ENCODE results near the gene WWTR1.

Gene WWTR1

GRCh38 chr3:149563114-149563513 lies 94.7 kb downstream of the WWTR1 start:
- DNase-seq: no peak

- no peak for DNase-seq
Measured at GRCh38 chr3:149560617-149561016, 97.2 kb downstream of the WWTR1 start.

- DNase-seq: no peak
Measured at GRCh38 chr3:149560001-149560400, 97.8 kb downstream of the WWTR1 start.

- no peak for DNase-seq
Measured at GRCh38 chr3:149559525-149559924, 98.3 kb downstream of the WWTR1 start.

- DNase-seq: no peak
Measured at GRCh38 chr3:149555927-149556326, 101.9 kb downstream of the WWTR1 start.

GRCh38 chr3:149554826-149555225 lies 103.0 kb downstream of the WWTR1 start:
- DNase-seq: peak; percentile 78

- DNase-seq: peak; percentile 91
Measured at GRCh38 chr3:149553781-149554451, 103.9 kb downstream of the WWTR1 start.

- DNase-seq: no peak
Measured at GRCh38 chr3:149552700-149553099, 105.1 kb downstream of the WWTR1 start.

- no peak for DNase-seq
Measured at GRCh38 chr3:149551500-149551899, 106.3 kb downstream of the WWTR1 start.

GRCh38 chr3:149548669-149549065 lies 109.2 kb downstream of the WWTR1 start:
- DNase-seq: no peak

GRCh38 chr3:149547954-149548668 lies 109.7 kb downstream of the WWTR1 start:
- DNase-seq: peak; percentile 89

GRCh38 chr3:149547413-149547812 lies 110.4 kb downstream of the WWTR1 start:
- DNase-seq: peak; percentile 91

- DNase-seq: no peak
Measured at GRCh38 chr3:149545049-149545448, 112.8 kb downstream of the WWTR1 start.

GRCh38 chr3:149542375-149543312 lies 115.2 kb downstream of the WWTR1 start:
- no peak for DNase-seq

- no peak for DNase-seq
Measured at GRCh38 chr3:149541091-149541491, 116.7 kb downstream of the WWTR1 start.

GRCh38 chr3:149538371-149538770 lies 119.5 kb downstream of the WWTR1 start:
- no peak for DNase-seq

- peak; percentile 78 for DNase-seq
Measured at GRCh38 chr3:149536429-149536828, 121.4 kb downstream of the WWTR1 start.

GRCh38 chr3:149535333-149535685 lies 122.5 kb downstream of the WWTR1 start:
- no peak for DNase-seq

GRCh38 chr3:149534671-149535332 lies 123.0 kb downstream of the WWTR1 start:
- no peak for DNase-seq

GRCh38 chr3:149534082-149534481 lies 123.7 kb downstream of the WWTR1 start:
- DNase-seq: no peak

- no peak for DNase-seq
Measured at GRCh38 chr3:149532489-149533180, 125.2 kb downstream of the WWTR1 start.

- DNase-seq: no peak
Measured at GRCh38 chr3:149529099-149529498, 128.7 kb downstream of the WWTR1 start.

- no peak for DNase-seq
Measured at GRCh38 chr3:149528340-149528650, 129.5 kb downstream of the WWTR1 start.

Measured in femur (tissue), 1 donor.